Cerebellar cortex (tissue), 1 donor: Measurements from ENCODE around the gene GRAMD2B.
"Not testable (repeated sequence)": the region's sequence is repeated elsewhere in the genome, so short reads cannot be mapped to it uniquely, and the experiment has no call there.

Experiments used
- DNase-seq: peaks from one replicate; pipeline ENCODE4 v3.0.0-alpha.2; 2015; ENCODE audit warnings: low spot score

The GRAMD2B gene, protein sequence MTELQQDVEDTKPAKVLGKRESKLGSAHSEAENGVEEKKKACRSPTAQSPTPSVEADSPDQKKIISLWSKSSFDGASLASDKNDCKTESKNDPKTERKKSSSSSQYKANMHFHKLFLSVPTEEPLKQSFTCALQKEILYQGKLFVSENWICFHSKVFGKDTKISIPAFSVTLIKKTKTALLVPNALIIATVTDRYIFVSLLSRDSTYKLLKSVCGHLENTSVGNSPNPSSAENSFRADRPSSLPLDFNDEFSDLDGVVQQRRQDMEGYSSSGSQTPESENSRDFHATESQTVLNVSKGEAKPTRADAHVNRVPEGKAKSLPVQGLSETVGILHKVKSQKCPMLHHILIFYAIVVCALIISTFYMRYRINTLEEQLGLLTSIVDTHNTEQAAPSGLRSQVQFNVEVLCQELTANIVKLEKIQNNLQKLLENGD

DNA sequence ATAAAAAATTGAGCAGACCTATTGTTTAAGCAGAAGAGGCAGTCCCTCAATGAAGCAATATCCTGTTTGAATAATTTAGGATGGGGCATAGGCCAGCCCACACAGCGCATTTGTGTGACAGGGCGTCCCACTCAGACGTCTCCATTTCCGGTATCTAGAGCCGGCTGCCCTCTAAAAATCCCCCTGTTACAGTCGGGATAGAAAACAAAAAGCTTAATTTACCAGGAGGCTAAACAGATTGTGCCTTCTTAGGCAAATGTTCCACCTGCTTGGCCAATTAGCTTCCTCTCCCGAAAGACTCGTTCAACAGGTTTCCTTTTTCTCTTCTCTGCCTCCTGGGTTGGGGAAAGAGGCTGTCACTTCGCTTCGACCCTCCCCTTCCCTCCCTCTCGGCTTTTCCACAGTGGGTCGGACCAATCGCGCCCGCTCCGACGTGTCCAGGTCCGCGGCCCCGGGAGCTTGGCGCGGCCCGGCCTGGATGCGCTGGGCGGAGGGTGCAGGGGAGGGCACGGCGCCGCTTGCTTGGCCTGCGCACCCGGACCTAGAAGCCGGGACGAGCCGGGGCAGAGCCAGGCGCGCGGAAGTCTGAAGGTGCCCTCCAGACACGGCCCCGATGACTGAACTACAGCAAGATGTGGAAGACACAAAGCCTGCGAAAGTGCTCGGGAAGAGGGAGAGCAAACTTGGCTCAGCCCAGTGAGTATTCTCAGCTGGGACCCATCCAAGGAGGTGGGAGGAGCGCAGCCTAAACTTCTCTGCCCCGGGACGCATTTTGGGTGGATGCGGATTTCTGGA, at the start of gene GRAMD2B:
TSS of gene GRAMD2B (plus strand) at position 416 of the 795 bp plus-strand sequence. CDS start at position 614, 198 bp downstream.
- peak; percentile 30 for DNase-seq

DNA sequence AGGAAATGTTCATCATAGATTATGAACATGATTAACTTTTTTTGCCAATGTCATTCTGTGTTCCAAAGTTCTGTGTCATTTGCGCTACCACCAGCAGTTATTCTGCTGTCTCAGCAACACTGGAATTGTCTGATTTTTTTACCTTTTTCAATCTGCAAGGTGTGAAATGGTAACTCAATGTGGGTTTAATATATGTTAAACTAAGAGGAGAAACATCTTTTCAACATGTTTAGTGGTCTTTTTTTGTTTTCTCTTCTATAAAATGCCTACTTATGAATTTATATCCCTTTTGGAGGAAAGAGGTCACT, 49.1 kb upstream of the GRAMD2B start:
- DNase-seq, result no peak

DNA sequence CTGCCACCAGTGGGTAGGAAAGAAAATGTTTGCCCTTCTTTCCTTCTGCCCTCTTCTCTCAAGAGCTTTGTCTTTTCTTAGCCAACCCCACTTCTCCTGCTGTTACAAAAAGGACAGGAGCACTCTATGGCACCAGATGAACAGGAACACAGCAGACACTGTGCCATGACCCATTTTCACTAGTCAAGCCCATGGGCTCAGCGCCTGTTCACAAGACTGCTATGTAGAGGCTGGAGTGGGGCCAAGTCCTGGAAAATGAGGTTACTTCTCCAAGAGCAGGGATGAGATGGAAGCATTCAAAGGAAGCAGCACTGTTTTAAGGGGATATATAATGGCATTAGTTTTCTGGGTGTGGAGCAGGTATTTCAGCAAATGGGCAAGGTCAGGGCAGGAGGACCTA, 46.8 kb upstream of the GRAMD2B start:
- peak; percentile 97 for DNase-seq

DNA sequence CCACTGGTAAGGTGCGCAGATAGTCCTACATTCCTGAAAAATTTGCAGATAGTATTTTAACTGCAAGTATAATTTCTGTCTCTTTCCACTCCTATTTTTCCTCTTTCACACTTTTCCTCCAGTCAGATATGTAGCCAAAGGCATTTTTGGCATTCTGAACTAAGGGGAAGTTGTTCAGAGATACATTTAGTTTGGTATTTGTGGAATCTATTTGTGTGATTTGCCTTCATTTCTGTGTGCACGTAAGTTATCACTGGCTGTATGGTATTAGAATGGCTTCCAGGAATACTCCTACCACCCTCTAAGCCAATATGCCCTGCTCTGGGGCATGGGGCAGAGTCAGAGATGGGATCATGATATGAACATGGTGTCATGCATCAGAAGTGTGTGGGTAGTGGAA, 45.8 kb upstream of the GRAMD2B start:
- DNase-seq, result no peak

DNA sequence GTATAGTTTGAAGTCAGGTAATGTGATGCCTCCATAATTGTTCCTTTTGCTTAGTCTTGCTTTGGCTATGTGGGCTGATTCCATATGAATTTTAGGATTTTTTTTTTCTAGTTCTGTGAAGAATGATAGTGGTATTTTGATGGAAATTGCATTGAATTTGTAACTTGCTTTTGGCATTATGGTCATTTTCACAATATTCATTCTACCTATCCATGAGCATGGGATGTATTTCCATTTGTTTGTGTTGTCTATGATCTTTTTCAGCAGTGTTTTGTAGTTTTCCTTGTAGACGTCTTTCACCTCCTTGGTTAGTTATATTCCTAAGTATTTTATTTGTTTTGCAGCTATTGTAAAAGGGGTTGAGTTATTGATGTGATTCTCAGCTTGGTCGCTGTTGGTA, 42.9 kb upstream of the GRAMD2B start:
- not testable (repeated sequence) for DNase-seq

DNA sequence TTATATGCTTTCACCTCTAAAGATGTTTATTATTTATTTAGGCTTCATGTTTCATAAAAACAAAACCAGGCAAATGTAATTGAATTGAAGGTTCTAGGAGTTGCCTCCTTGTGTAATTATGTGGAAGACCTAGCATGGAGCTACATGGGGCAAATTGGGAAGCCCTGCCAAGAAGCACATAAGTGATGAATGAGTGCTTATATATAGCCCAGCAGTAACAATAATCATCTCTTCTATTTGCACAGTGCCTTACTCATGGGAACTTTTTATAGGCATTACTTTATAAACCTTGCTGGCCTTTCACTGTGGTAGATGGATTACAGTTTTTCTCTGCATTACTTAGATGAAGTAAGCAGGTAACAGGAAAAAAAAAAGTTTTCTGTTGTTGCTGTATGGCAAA, 40.0 kb upstream of the GRAMD2B start:
- DNase-seq, result no peak

DNA sequence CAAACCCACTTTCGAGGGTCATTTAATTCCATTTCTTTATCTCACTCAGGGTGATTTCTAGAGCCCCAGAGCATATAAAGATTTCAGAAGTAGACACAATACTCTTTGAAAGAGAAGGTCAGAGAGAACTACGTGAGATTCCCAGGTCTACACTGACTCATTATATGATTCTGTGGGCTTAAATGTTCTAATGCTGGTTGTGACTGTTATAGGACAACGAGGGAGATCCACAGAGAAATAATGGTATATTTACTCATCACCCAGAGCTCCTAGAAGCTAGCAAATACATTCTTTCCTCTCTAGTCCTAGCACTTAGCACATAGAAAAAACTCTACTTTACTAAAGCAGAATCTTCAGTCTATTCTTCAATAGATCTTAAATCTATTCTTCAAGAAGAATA, 39.4 kb upstream of the GRAMD2B start:
- no peak for DNase-seq

DNA sequence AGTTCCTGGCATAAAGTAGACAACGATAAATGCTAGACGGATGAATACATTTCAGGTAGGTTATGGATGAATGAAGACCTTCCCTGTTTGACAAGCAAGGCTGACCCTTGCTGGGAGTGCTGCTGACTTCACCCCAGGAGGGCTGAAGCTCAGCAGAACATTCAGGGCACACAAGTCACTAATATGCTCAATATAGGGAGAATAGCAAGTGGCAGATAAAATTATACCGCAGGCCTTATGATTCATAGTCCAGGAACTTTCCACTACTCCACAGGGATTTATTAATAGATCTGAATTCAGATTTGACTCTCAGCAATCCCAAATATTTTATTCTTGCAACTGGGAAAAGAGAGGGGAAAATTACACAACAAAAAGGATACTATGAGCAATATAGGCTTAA, 38.2 kb upstream of the GRAMD2B start:
- no peak for DNase-seq

DNA sequence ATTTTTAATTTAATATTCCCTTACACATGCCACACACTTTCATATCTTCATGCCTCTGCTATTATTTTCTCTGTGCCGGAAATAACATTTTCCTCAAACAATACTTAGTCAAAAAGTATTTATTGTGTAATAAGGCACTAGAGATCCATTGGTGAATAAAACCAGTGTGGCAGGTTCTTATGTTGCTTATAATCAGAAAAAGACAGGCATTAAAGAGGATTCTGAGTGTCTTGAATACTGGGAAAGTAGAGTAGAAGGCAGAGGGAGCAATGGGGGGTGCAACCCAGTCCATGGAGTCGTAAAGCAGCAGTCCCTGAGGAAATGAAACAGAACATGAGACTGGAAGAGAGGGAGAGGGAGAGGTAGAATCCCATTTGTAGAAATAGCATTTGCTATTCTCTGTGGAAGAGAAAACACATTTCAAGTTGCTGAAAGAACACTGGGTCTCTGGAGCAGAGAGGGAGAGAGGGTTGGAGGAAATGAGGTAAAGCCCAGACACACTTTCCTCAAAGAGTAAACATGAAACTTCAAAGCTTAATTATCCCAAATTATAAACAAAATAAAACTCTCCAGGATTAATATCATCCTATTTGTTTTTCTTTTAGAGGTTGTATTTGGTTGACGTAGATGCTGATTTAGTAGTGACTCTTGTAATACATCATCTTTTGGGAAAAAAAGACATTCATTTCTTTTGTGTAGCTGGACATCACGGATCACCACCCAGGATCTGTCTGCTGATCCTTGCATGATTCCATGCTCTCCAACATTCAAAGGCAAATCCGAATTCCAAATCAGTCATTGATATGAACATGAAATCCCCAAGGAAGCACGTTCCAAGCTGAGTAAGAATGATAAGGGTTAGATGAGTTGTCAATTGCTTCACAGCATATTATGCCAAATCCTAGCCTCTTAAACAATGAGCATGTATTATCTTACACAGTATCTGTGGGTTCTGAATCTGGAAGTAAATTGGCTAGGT, 37.4 kb upstream of the GRAMD2B start:
- no peak for DNase-seq

DNA sequence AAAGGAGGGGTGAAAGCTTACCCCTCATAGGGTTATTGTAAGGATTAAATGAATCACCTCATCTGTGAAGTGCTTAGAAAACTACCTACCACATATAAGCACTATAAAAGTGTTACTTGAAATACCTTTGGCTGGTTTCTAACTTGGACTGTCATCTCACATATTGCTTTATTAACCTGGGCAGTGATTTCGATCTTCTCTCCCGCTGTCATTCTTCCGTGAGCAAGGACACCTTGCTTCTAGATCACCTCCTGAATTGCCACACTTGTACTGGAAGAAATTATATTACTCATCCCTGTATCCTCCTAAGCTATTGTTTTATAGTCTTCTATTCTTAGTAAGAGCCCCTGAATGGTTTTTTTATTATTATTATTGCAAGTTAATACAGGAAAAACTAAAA, 34.0 kb upstream of the GRAMD2B start:
- DNase-seq, result no peak

DNA sequence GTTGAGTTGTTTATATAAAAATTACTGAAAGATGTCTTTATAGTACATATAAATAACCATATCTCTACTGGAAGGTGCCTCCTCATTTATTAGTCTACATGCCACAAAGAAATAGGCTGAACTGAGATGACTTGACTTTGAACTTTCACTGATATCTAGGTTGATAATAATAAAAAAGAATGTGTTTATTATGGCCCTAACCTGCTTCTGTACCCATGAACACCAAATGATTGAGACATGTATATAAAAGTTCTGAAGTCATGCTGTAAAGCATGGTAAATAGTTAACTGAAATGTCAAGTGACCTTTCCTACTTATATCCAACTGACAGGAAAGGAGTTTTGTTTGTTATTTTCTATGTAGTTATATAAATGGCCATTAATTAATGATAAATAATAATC, 33.2 kb upstream of the GRAMD2B start:
- no peak for DNase-seq

DNA sequence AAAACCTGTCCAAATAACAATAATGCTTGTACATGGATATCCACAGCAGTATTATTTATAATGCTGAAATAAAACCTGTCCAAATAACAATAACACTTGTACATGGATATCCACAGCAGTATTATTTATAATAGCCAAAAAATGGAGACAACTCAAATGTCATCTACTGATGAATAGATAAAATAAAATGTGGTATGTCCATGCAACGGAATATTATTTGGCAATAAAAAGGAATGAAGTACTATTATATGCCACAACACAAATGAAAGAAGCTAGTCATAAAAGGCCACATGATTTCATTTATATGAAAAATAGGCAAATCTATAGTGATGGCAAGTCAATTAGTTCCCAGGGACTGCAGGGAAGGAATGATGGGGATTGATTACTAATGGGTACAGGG, 31.8 kb upstream of the GRAMD2B start:
- DNase-seq, result no peak

DNA sequence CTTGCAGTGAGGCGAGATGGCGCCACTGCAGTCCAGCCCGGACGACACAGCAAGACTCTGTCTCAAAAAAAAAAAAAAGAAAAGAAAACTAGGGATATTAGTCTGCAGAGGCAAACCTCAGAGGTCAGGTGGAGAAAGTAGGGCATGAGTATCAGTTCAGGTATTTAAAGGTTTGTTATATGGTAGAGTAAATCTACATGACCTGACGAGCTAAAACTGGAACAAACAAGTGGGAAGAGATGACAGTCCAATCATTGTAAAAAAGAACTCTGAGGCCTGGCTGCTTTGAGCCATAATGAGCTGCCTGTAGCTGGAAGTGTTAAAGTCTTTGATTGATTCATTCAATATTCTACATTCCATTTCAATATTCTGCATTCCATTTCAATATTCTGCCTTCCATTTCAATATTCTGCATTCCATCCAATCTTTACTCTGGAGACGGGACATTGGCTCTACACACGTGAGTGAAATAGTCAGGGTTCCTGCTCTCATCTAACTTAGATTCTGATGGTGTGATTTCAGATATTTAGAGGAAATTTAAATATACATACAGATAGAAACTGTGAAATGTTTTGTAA, 28.9 kb upstream of the GRAMD2B start:
- DNase-seq, result no peak

DNA sequence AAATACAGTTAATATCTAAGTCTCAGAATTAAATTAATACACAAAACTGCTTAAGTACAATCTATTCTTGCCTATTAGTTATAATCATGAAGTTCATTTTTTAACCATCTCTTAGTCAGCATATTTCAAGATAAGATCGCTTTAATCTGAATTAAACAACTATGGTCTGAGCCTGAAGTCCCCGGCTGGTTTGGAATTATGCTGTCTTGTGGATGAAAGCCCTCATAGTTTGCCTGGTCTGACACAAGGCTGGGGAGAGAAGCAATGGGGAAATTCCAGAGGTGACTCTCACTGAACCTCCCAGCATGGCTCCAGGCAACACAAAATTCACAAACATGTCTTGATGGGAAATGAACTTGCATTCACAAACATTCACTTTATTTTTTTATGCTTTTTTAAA, 28.0 kb upstream of the GRAMD2B start:
- no peak for DNase-seq

DNA sequence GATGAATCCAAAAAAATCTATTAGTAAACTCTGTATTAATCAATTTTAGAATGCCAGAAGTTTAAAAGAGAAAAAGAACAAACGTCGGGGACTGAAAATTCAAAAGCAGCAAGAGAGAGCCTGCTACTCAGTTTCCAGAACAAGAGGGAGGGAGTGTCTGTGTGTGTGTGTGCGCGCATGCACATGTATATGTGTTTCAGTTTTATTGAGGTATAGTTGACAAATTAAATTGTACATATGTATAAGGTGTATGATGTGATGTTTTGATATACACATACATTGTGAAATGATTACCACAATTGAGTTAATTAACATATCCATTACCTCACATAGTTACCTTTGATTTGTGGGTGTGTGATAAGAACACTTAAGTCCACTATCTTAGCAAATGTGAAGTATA, 27.6 kb upstream of the GRAMD2B start:
- DNase-seq, result no peak

DNA sequence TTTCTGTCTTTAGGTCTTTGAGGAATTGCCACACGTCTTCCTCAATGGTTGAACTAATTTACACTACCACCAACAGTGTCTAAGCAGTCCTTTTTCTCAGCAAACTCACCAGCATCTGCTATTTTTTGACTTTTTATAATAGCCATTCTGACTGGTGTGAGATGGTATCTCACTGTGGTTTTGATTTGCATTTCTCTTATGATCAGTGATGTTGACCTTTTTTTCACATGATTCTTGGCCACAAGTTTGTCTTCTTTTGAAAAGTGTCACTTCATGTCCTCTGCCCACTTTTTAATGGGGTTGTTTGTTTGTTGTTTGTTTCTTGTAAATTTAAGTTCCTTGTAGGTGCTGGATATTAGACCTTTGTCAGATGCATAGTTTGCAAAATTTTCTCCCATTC, 26.5 kb upstream of the GRAMD2B start:
- not testable (repeated sequence) for DNase-seq

DNA sequence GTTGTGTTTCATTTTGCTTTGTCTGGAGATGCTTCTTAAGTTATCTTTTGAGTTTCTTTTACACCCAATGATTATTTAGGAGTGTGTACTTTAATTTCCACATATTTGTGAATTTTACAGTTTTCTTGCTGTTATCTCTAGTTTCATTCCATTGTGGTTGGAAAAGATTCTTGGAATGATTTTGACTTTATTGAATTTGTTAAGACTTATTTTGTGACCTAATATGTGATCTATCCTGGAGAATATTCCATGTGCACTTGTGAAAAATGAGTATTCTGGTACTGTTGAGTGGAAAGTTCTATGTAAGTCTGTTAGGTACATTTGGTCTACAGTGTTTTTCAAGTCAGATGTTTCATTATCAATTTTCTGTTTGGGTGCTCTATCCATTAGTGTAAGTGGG, 24.4 kb upstream of the GRAMD2B start:
- DNase-seq, result no peak

DNA sequence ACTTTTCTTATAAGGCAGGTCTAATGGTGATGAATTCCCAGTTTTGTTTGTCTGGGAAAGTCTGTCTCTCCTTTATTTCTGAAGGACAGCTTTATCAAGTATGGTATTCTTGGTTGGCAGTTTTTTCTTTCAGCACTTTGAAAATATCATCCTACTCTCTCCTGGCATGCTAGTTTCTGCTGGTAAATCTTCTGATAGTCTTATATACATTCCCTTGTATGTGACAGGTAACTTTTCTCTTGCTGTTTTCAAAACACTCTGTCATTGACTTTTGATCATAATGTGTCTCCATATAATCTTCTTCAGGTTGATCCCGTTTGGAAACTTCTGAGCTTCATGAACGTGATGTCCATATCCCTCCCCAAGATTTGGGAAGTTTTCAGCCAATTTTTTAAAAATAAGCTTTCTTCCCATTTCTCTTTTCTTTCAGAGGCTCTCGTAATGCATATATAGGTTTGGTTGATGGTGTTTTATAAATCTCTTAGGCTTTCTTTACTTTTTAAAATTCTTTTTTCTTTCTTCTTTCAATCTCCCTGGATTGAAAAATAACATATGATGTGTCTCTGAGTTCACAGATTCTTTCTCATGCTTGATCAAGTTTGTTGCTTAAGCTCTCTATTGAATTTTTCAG, 22.5 kb upstream of the GRAMD2B start:
- no peak for DNase-seq

DNA sequence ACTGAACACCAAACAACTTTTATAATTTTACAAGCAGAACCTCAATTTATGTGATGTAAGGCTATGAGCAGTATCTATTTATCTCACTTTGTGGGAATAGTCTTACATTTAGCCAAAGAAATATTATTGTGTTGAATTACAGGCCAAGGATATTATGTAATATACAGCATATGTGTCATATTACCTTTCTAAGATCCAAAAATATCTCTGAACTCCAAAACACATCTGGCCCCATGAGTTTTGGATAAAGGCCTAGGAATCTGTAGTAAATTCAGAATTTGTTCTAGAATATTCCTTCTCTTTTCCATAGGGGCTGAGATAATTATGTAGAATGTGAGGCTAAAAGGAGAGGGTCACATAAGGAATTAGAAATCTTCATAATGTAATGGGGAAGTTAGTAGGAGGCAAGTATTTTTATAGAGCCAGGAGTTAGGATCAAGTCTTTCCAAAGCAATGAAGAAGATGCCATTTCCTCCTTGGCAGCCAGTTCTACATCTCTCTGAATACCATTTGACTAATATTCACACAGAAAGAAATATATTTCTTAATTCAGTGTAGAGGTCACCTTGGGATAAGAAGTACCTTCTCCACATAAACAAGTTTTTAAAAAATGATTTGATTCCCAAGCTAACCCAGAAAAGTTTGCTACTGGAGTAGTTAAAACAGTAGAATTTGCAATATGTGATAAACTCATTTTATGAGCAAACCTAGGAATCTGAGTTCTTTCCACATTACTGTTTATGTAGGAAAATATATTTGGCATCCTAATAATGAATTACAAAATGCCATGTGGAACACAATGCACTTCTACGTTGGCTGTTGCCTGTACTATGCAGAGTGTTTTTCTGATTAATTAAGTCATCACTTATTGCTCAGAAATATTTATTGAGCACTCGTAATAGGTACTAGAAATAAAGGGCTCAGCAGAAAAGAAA, 20.3 kb upstream of the GRAMD2B start:
- no peak for DNase-seq

DNA sequence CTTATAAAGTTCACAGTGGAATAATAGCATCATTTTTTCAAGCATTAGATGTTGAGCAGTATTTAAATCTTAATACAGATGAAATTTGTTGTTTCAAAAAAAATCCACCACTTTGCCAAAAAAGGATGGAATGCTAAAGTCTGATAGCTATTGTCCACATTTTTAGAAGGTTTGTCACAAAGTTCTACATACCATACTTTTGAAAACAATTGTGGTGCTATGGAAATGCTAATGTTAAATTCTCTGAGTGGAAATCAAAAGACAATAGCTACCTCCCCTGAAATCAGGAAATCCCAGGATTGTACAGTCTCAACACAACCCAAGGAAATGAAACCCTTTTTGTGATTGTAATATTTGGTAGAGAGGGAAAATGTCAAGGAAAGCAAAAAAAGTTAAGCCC, 19.3 kb upstream of the GRAMD2B start:
- DNase-seq, result no peak
